Aorta (tissue), 5 donors: ENCODE measurements around the gene RORB. TPM values are rescaled to one million over a fixed set of nuclear protein-coding genes. Genes with fewer than 3 reads are reported as not detected.

Source experiments
- ATAC-seq: fragments of 200-7000 bp; cut with Tn5 transposase; one replicate; pipeline ENCODE4 v1.9.1; 2022; ENCODE audit warnings: moderate library complexity; ENCODE audit not compliant: low FRiP score
- DNase-seq, 2 donors: peaks; one replicate each; pipeline ENCODE4 v3.0.0-alpha.2; 2020
- H3K27ac ChIP-seq, 2 donors: one replicate each; pipeline ENCODE4 v1.5.1; 2013; ENCODE audit warnings: low read length in 2 of 2, mild to moderate bottlenecking in 2 of 2, moderate library complexity in 2 of 2, control low read depth in 1 of 2, inconsistent platforms in 1 of 2, low read depth in 1 of 2
- H3K27me3 ChIP-seq, 2 donors: one replicate each; pipeline ENCODE4 v1.6.1; 2013; ENCODE audit warnings: control low read depth in 1 of 2, low read length in 1 of 2, mild to moderate bottlenecking in 1 of 2, moderate library complexity in 1 of 2; ENCODE audit not compliant: insufficient read depth in 2 of 2, control insufficient read depth in 1 of 2
- H3K36me3 ChIP-seq, 2 donors: one replicate each; pipeline ENCODE4 v1.6.1; 2013; ENCODE audit warnings: control low read depth in 1 of 2, low read length in 1 of 2, mild to moderate bottlenecking in 1 of 2; ENCODE audit not compliant: insufficient read depth in 2 of 2, control insufficient read depth in 1 of 2
- H3K4me1 ChIP-seq, 2 donors: one replicate each; pipeline ENCODE4 v1.6.1; 2013; ENCODE audit warnings: low read length in 2 of 2, control low read depth in 1 of 2, mild to moderate bottlenecking in 1 of 2, moderate library complexity in 1 of 2; ENCODE audit not compliant: insufficient read depth in 2 of 2, control insufficient read depth in 1 of 2
- H3K4me3 ChIP-seq, 2 donors: one replicate each; pipeline ENCODE4 v1.5.1; 2013; ENCODE audit warnings: low read length in 2 of 2, control low read depth in 1 of 2, mild to moderate bottlenecking in 1 of 2
- H3K9me3 ChIP-seq: one replicate; pipeline ENCODE4 v1.6.1; 2013; ENCODE audit warnings: mild to moderate bottlenecking, low read length; ENCODE audit not compliant: control insufficient read depth
- WGBS, 2 donors: extraction: QIAGEN DNeasy Blood & Tissue Kit; methylation state at CpG; one replicate each; pipeline ENCODE4 v1.1.7; 2013; 5-methylcytosine and 5-hydroxymethylcytosine counted together
- intact Hi-C, 2 donors: fragments of 100-400 bp; cut with DNase I; formaldehyde crosslinking; loops; one replicate each; pipeline versions ENCODE4 v1.14.2 to v1.15.0; 2022
- polyA plus RNA-seq, 2 donors: library from polyadenylated mRNA; stranded (reverse); fragments of 200-250 nt; gene quantifications; one replicate each; pipeline ENCODE4 v1.2.3, GENCODE V29; 2013
- total RNA-seq, 2 donors: library from RNA; stranded (reverse); fragmentation: NEBNext Ultra II Directional; extraction: Animal tissue kit (Norgen Biotek cat#: 25700); gene quantifications; one replicate each; pipeline ENCODE4 v1.2.1, GENCODE V29; 2021
- donor health status: healthy with polysubstance abuse.
- donor health status: Bipolar disorder and iron deficiency.
- donor health status: DM: no; HTN: no; CAD: no.
- donor health status: DM: no; HTN: no; CAD: no.
- donor health status: DM: yes; HTN: yes; CAD: no.

The RORB gene
- total and polyA plus RNA-seq, 4 donors, result 0.25 to 1.2 (median 0.70) TPM

GRCh38 chr9:74589576-74589975, 92.4 kb downstream of the RORB start:
- peaks cover 2% of the 10 kb centered on the region for H3K9me3 ChIP-seq
- no peak overlapping the region for H3K27ac ChIP-seq
- no peaks in the 10 kb centered on the region for H3K36me3 ChIP-seq
- intact Hi-C loops, result no loop called here
- WGBS, 2 donors, result 88 to 89% methylated on average over 5 of the region's 5 CpGs
- DNase-seq (no peak), ATAC-seq (no peak)
- no peaks in the 10 kb centered on the region for H3K27me3 ChIP-seq
- H3K4me3 ChIP-seq, result no peak overlapping the region
- H3K4me1 ChIP-seq, result no peaks in the 10 kb centered on the region

GRCh38 chr9:74595286-74595685, 98.2 kb downstream of the RORB start:
- Histone ChIP-seq H3K27ac (no peak overlapping the region), H3K4me1 (no peaks in the 10 kb centered on the region), H3K27me3 (no peaks in the 10 kb centered on the region), H3K9me3 (no peaks in the 10 kb centered on the region), H3K4me3 (no peak overlapping the region), H3K36me3 (no peaks in the 10 kb centered on the region)
- 70 to 76% methylated on average over 2 of the region's 2 CpGs for WGBS, 2 donors
- intact Hi-C loops, result no loop called here
- no peak for ATAC-seq
- no peak for DNase-seq

DNA sequence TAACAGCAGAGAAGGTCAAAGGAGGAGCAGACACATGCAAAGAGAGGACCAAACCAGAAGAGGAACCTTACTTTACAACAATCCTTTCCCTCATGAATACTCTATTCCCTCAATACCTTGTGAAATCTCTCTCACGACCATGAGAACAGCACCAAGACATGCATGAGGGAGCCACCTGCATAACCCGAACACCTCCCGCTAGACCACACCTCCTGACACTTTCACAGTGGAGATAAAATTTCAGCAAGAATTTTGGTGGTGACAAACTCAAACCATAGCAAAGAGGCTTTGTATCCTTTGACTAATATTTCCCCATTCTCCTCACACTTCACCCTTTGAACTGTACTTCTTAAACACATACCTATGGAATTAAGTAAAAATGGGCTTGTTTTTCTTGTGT, 101.7 kb downstream of the RORB start:
- Histone ChIP-seq H3K4me1 (no peaks in the 10 kb centered on the region), H3K27ac (no peak overlapping the region), H3K4me3 (no peak overlapping the region), H3K27me3 (no peaks in the 10 kb centered on the region), H3K9me3 (no peaks in the 10 kb centered on the region), H3K36me3 (no peaks in the 10 kb centered on the region)
- no peak for ATAC-seq
- intact Hi-C loops, result no loop called here
- WGBS, 2 donors, result 70 to 78% methylated on average over 3 of the region's 3 CpGs
- no peak for DNase-seq

- ATAC-seq (no peak), DNase-seq (no peak)
- Histone ChIP-seq H3K27ac (no peak overlapping the region), H3K4me3 (no peak overlapping the region), H3K36me3 (no peaks in the 10 kb centered on the region), H3K4me1 (no peaks in the 10 kb centered on the region), H3K27me3 (no peaks in the 10 kb centered on the region), H3K9me3 (no peaks in the 10 kb centered on the region)
- intact Hi-C loops, result no loop called here
- WGBS, 2 donors, result 25 to 28% methylated on average over 3 of the region's 3 CpGs
Measured at GRCh38 chr9:74609671-74610405, 112.7 kb downstream of the RORB start.

DNA sequence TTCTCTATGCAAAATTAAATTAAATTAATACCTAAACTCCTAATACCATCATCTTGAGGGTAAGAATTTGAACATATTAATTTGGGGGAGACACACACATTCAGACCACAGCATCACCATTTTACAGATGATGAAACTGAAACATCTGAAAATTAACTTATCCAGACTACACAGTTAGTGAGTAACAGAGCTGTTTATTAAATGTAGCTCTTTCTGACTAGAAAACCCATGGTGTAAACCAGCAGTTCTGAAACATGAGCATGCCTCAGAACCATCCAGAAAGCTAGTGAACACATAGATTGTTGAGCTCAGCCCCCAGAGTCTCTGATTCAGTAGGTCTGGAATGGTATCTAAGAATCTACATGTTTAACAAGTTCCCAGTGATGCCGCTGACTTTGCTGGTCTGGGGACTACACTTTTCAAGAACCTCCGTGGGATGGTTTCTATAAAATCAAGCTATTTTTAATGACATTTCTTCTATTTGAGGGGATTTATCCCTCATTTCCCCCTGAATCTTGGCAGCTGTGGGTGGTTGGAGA, 113.5 kb downstream of the RORB start:
- no peak for ATAC-seq
- Histone ChIP-seq H3K36me3 (no peaks in the 10 kb centered on the region), H3K4me1 (no peaks in the 10 kb centered on the region), H3K4me3 (no peak overlapping the region), H3K9me3 (no peaks in the 10 kb centered on the region), H3K27ac (no peak overlapping the region), H3K27me3 (no peaks in the 10 kb centered on the region)
- no peak for DNase-seq
- intact Hi-C loops, result no loop called here
- WGBS, 2 donors, result 57 to 71% methylated on average over 2 of the region's 2 CpGs

DNA sequence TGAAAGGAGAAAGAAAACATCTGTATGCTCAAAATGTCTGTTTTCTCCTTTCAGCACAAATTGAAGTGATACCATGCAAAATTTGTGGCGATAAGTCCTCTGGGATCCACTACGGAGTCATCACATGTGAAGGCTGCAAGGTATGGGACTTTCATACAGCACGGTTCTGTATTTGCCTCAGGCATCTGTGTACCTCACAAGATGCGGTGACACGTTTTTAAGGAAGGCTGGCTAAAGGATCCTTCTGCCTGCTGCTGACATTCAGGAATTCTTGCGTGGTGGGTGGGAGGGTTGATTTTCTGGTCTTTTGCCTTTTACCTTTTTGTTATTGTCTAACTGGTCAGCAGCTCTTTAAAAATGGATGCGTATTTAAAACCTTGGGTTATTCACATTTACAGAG, 133.1 kb downstream of the RORB start:
- no peaks in the 10 kb centered on the region for H3K36me3 ChIP-seq
- intact Hi-C loops, result no loop called here
- H3K4me1 ChIP-seq, result no peaks in the 10 kb centered on the region
- DNase-seq, result no peak
- no peak for ATAC-seq
- no peak overlapping the region for H3K27ac ChIP-seq
- H3K4me3 ChIP-seq, result no peak overlapping the region
- no peaks in the 10 kb centered on the region for H3K9me3 ChIP-seq
- no peaks in the 10 kb centered on the region for H3K27me3 ChIP-seq
- WGBS, 2 donors, result 61 to 64% methylated on average over 7 of the region's 7 CpGs

GRCh38 chr9:74639112-74639511, 142.0 kb downstream of the RORB start:
- intact Hi-C loops, result no loop called here
- ATAC-seq, result no peak
- DNase-seq, result no peak
- Histone ChIP-seq H3K4me3 (no peak overlapping the region), H3K27me3 (no peaks in the 10 kb centered on the region), H3K9me3 (no peaks in the 10 kb centered on the region), H3K36me3 (no peaks in the 10 kb centered on the region), H3K27ac (no peak overlapping the region), H3K4me1 (no peaks in the 10 kb centered on the region)
- 60 to 64% methylated on average over 1 of the region's 1 CpG for WGBS, 2 donors

DNA sequence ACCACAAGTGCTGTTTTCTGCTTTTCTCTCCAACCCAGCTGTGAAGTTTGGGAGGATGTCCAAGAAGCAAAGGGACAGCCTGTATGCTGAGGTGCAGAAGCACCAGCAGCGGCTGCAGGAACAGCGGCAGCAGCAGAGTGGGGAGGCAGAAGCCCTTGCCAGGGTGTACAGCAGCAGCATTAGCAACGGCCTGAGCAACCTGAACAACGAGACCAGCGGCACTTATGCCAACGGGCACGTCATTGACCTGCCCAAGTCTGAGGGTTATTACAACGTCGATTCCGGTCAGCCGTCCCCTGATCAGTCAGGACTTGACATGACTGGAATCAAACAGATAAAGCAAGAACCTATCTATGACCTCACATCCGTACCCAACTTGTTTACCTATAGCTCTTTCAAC, 145.2 kb downstream of the RORB start:
- 87 to 89% methylated on average over 12 of the region's 12 CpGs for WGBS, 2 donors
- no peak for ATAC-seq
- Histone ChIP-seq H3K36me3 (no peaks in the 10 kb centered on the region), H3K27ac (no peak overlapping the region), H3K4me3 (no peak overlapping the region), H3K4me1 (no peaks in the 10 kb centered on the region), H3K9me3 (no peaks in the 10 kb centered on the region), H3K27me3 (no peaks in the 10 kb centered on the region)
- DNase-seq, result no peak
- intact Hi-C loops, result no loop called here

DNA sequence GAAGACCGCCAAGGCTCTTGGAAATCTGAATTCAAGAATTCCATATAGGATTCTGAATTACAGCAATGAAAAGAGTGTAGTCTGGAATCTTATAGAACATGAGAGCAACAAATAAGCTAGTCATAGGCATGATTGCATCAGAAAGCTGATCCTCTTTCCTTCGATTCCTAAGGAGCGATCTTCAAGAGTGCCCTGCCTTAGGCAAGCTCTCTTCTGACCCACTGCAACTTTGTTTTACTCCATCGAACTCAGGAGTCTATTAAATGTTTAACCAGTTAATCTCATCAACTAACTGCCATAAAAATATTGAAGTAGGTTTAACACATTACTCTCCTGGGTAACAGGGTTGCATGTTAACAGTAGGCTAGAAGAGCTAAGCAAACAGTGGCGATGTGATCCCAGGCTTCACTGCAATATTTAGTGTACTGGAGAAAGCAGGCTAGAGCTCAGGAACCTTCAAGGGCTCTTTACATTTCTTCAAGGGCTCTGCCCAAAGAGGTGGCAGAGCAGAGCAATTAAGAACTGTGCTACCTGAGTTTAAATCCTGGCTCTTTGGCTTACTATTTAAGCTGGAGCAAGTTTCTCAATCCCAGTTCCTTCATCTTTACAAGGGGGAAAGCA, 146.3 kb downstream of the RORB start:
- intact Hi-C loops, result no loop called here
- 75 to 77% methylated on average over 5 of the region's 5 CpGs for WGBS, 2 donors
- Histone ChIP-seq H3K9me3 (no peaks in the 10 kb centered on the region), H3K27ac (no peak overlapping the region), H3K4me1 (no peaks in the 10 kb centered on the region), H3K36me3 (no peaks in the 10 kb centered on the region), H3K4me3 (no peak overlapping the region), H3K27me3 (no peaks in the 10 kb centered on the region)
- no peak for DNase-seq
- ATAC-seq, result no peak
